Stimulated activated naive CD4-positive, alpha-beta T cell (primary cell): Measurements from ENCODE around the gene SLC22A3.
"Not testable (repeated sequence)": the region's sequence is repeated elsewhere in the genome, so short reads cannot be mapped to it uniquely, and the experiment has no call there.

Experiments
- DNase-seq, 6 experiments: peaks; one replicate each; lab custom pipeline; 2025; lab: John Stamatoyannopoulos, UW

Gene SLC22A3

DNA sequence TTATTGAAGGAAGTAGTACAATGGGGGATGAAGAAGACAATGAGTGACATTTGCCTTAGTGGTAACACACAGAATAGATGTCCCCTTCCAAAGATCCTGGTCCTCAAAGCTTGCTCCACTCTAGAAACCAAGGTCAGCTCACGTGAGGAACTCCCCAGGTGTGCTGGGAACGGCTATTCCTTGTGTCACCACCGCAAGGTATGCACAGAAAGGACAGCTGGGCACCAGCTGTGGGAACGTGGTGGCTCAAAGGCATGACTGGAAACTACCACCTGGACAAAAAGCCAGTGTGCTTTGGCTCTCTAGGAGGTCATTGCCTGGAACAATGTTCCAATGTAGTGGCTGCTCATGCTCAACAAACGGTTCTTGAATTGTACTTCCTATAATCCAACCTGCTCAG lies 94.0 kb downstream of the SLC22A3 start:
- no peak for DNase-seq

DNA sequence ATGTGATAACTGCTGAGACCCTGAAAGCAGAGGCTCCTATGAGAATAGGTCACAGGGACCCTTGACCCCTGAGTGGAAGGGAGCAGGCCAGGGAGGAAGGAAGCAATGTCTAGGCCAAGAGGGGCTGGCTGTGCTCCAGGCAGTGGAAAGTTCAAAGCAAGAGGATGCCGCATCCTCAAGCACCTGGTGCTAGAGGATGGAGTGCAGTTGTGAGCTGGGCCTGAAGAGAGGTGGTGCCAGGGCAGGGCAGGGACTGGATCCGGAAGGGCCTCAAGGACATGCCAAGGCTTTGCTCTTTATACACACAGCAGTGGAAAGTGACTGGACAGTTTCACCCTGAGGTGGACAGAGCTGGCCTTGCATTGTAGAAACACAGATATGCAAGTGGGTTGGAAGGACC lies 97.0 kb downstream of the SLC22A3 start:
- DNase-seq: no peak

GRCh38 chr6:160447350-160447749 lies 99.2 kb downstream of the SLC22A3 start:
- DNase-seq: no peak

DNA sequence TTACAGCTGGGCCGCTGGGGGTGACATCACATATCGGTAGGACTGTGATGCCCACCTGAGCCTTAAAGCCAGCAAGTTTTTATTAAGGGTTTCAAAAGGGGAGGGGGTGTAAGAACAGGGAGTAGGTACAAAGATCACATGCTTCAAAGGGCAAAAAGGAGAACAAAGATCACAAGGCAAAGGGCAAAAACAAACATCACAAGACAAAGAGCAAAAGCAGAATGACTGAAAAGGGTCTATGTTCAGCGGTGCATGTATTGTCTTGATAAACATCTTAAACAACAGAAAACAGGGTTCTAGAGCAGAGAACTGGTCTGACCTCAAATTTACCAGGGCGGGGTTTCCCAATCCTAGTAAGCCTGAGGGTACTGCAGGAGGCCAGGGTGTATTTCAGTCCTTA lies 101.6 kb downstream of the SLC22A3 start:
- not testable (repeated sequence) for DNase-seq

GRCh38 chr6:160450849-160451248 lies 102.7 kb downstream of the SLC22A3 start:
- DNase-seq: no peak

DNA sequence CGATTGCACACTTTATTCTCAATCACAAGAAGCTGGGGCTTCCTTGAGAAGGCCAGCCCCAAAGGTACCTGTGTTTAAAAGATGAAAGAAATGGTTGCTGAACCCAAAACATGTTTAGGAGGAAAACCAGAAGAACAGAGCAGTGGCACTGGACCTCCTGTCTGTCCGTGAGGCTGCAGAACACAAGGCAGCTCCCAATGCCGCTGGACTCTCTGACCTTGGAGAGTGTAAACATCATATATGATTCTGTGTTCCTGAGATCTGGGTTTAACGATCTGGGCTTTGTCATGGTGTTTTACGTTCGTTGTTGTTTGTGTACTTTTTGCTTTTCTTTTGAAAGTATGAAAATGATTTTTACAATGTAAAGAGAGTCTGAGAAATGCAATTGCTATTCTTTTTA lies 106.1 kb downstream of the SLC22A3 start:
- no peak for DNase-seq

DNA sequence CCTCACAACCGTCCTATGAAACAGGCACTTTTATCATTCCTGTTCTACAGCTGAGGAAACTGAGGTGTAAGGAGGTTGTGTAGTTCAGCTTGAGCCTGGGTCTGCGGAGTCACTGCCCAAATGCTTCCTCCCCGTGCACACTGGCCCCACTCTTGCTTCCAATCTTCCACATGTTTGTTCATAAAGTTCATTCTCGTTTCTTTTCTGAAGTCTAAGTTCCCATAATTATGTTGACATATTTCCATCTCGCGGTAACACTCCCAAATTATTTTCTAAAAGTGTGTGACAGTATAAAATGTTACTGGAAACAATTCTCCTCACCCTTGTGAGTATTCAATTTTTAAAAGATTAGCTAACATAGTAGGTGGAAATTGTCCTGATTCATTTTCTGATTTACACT lies 106.9 kb downstream of the SLC22A3 start:
- DNase-seq: no peak

DNA sequence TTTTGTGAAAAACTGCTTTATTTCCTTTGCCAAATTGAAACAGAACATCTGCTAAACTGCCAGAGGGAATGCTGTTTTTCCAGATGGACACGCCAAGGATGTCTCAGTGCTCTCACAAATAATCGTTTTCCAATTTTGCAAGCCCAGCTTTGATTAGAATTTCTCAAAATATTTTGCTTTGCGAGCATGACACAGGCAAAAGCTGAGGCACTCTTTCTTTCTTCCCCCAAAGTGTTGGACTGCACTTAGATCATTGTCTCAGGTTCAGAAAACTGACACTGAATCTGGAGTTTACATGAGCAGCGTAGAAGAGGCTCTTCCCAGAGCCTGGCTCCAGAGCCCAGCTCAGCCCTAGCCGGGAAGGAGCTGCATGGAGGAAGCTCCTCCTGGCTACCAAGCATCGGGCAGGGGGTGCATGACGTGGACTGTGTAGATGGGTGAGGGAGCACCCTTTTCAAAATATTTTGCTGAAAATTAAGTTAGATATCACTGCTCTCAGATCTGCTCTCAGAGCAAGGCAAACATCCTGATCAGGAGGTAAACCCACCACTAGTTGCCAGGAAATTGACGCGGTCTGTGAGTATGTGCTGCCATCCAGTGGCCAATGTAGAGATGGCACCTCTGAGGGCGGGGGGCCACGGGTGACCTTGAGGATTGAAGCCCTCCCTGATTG lies 107.5 kb downstream of the SLC22A3 start:
- DNase-seq: peak; percentile 45 to 82 (median 61)

DNA sequence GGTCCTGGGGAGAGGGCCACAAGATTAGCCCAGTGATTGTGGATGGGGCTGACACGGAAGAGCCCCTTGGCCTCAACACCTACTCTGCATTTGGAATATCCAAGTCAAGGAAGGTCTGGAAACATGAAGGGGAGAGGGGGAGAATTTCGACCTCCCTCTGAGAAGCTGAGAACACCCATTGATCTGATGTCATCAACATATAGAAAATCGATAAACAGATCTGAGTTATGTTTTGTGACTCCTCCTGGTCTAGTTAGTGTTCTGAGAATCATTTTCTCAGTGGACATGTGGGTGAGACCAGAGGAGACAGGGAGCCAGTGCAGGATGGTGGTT lies 108.0 kb downstream of the SLC22A3 start:
- no peak for DNase-seq

DNA sequence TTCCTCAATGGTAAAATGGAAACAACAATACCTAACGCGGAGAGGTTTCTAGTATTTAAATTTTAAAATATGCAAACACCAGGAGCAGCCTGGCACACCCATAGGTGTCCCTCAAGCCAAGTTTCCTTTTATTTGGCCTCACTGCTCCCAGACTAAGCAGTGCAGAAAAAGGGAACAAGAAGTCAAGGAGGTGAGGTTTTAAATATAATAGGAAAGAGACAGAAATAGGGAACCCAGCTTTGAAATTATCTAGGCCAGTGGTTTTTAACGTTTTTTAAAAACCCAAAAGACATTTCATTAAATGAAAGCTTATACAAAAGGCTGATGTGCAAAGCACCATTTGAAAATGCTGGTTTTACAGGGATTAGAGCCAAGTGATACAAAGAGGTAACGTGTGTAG lies 109.6 kb downstream of the SLC22A3 start:
- DNase-seq: no peak

GRCh38 chr6:160461641-160462040 lies 113.5 kb downstream of the SLC22A3 start:
- no peak for DNase-seq

GRCh38 chr6:160462116-160462515 lies 113.9 kb downstream of the SLC22A3 start:
- DNase-seq: no peak

DNA sequence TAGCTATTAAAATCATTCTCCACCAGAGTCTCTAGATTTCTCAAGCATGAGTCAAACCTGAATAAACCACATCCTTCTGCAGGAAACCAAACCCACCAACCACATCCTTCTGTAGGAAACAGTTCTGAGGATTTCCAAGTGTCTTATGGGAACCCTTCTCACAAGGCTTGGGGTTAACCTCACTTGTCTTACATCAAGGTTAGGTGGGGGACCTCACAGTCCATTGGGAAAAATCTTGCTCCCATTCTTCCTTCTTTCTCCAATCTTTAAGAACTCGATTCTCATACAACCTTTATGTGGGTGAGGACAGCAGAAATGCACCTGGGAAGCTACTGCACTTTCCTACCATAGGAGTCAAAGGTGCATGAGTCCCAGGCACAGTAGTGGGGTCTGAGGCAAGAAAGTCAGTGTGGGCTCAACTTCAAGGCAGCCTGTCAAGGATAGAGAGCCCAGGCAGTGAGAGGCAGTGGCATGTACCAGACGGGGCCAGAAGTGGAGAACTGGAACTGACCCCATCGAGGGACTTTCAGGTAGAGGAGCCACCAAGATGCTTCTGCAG lies 114.5 kb downstream of the SLC22A3 start:
- DNase-seq: peak in 5 of 6 experiments; percentile 33 to 93 (median 88)

GRCh38 chr6:160464744-160465143 lies 116.6 kb downstream of the SLC22A3 start:
- DNase-seq: no peak

DNA sequence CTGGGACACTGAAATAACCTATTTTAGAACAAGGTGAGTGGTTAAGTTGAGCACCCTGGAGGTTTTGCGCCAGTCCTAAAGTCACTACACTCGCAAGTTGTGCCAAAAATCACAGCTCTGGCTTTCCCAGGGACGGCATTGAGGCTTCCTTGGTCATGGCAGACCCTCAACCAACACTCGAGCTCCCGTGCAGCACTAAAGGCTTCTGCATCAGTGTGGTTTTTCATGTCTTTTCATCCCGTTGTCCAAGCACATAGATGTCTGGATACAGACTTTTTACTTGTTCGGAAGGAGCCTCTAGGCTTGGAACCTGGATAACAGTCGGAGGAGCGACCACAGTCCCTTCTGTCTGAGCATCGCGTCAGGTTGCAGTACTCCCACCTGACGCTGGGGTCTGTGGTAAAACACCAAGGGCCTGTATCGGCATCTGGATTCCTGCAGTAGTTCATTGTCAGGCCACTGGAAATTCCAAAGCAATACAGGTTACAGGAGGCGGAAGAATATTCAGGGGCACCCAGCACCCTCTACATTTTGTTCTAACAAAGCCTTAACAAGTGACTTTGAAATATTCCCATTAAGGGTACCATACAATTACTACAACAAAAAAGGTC lies 119.2 kb downstream of the SLC22A3 start:
- DNase-seq: not testable (repeated sequence)

- DNase-seq: no peak
Observed at GRCh38 chr6:160469153-160469552, 121.0 kb downstream of the SLC22A3 start.

- not testable (repeated sequence) for DNase-seq
Observed at GRCh38 chr6:160476056-160476455, 127.9 kb downstream of the SLC22A3 start.

- DNase-seq: not testable (repeated sequence)
Observed at GRCh38 chr6:160477072-160477471, 128.9 kb downstream of the SLC22A3 start.

- no peak for DNase-seq
Observed at GRCh38 chr6:160477901-160478300, 129.7 kb downstream of the SLC22A3 start.

GRCh38 chr6:160487116-160487515 lies 138.9 kb downstream of the SLC22A3 start:
- no peak for DNase-seq

- no peak for DNase-seq
Observed at GRCh38 chr6:160489091-160489490, 140.9 kb downstream of the SLC22A3 start.

GRCh38 chr6:160494576-160494975 lies 146.4 kb downstream of the SLC22A3 start:
- DNase-seq: no peak

DNA sequence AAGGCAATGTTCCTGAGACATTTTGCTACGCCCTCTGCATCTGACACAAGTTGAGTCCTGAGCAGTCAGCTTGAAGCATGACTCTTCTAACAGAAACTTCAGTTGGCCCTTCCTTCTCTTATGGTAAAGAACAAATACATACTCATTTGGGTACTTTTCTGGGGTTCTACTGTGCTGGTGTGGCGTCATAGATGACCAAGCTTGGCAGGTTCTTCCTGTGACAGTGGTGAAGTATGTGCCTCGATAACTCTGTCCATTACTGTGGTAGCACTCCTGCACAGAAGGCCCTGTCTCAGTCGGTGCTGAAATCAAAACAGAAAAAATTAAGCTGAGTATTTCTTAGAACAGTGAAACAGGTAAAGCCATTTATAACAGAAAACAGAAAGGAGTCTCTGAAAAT lies 152.5 kb downstream of the SLC22A3 start:
- DNase-seq: no peak
